SK-MEL-5 (cell line): ENCODE measurements around the gene R3HDM4. TPM values are rescaled to one million over a fixed set of nuclear protein-coding genes. Genes with fewer than 3 reads are reported as not detected.

ENCODE experiments used
- DNase-seq: peaks from one replicate; pipeline ENCODE4 v3.0.0-alpha.2; 2016; ENCODE audit warnings: low read depth, low spot score
- in situ Hi-C: cut with HindIII; loops from 2 replicates; pipeline ENCODE4 v1.10.0; 2016; ENCODE audit warnings: low sequenced_read_pairs, high pct_unique_total_duplicates, low pct_unique_long_range_greater_than_20kb
- total RNA-seq: library from RNA; depleted of rRNA; stranded (reverse); fragments of >200 nt; shearing (Covaris generic); gene quantifications from 2 replicates; pipeline ENCODE4 v1.2.3, GENCODE V29; 2014

The R3HDM4 gene
- total RNA-seq, 1 experiment from 2014 or later: 20.0 TPM

DNA sequence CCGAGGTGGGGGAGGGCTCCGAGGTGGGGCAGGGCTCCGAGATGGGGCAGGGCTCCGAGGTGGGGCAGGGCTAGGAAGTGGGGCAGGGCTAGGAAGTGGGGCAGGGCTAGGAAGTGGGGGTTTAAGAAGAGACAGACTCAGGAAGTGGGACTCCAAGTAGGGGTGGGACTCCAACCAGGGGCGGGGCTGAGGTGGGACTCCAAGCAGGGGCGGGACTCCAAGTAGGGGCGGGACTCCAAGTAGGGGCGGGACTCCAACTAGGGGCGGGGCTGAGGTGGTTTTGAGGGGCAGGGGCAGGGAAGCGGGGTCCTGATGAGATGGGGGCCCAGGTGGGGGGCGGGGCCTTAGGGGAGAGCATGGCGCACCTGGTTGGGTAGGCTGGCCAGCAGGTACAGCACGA lies 39.9 kb downstream of the R3HDM4 start:
- in situ Hi-C loops: no loop called here
- DNase-seq: peak; percentile 39

DNA sequence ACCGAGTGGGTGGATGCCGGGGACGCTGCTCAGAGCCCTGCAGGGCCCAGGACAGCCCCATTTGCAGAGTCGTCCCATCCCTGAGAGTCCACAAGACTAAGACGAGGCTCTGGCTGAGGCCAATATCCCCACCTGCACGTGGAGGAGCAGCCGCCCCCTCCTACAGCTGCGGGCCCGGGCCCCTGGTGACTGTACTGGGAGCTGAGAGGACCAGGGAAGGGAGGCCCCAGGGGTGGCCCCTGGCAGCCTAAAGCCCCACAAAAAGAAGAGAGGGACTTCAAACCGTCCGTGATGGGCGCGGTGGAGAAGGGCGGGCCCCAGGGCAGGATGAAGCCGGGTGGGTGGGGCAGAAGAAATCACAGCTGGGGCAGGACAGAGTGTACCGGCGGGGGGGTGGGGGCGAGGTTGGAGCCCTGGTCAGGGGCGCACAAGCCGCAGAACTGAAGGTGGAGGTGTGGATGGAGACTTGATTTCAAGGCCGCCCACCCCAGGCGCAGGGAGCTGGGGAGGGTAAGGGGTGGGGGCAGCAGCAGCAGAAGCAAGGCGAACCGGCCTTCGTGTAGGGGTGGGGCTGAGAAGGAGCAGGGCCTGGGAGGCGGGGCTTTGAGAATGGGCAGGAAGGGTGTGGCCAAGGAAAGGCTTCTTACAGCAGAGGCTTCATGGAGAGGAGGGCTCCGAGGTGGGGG lies 40.6 kb downstream of the R3HDM4 start:
- in situ Hi-C loops: no loop called here
- peak; percentile 57 for DNase-seq

GRCh38 chr19:871446-872265 lies 41.4 kb downstream of the R3HDM4 start:
- no peak for DNase-seq
- in situ Hi-C loops: no loop called here

GRCh38 chr19:870963-871401 lies 42.0 kb downstream of the R3HDM4 start:
- DNase-seq: no peak
- in situ Hi-C loops: no loop called here

DNA sequence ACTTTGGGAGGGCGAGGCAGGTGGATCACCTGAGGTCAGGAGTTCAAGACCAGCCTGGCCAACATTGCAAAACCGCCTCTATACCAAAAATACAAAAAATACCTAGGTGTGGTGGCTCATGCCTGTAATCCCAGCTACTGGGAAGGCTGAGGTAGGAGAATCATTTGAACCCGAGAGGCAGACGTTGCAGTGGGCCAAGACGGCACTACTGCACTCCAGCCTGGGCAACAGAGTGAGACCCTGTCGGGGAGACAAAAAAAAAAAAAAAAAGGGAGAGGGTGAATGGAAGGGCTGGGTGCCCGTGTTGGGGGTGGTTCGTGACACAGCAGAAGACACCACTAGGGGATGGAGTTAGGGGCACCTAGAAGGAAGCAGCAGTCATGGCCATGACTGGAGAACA lies 42.7 kb downstream of the R3HDM4 start:
- in situ Hi-C loops: no loop called here
- DNase-seq: no peak

DNA sequence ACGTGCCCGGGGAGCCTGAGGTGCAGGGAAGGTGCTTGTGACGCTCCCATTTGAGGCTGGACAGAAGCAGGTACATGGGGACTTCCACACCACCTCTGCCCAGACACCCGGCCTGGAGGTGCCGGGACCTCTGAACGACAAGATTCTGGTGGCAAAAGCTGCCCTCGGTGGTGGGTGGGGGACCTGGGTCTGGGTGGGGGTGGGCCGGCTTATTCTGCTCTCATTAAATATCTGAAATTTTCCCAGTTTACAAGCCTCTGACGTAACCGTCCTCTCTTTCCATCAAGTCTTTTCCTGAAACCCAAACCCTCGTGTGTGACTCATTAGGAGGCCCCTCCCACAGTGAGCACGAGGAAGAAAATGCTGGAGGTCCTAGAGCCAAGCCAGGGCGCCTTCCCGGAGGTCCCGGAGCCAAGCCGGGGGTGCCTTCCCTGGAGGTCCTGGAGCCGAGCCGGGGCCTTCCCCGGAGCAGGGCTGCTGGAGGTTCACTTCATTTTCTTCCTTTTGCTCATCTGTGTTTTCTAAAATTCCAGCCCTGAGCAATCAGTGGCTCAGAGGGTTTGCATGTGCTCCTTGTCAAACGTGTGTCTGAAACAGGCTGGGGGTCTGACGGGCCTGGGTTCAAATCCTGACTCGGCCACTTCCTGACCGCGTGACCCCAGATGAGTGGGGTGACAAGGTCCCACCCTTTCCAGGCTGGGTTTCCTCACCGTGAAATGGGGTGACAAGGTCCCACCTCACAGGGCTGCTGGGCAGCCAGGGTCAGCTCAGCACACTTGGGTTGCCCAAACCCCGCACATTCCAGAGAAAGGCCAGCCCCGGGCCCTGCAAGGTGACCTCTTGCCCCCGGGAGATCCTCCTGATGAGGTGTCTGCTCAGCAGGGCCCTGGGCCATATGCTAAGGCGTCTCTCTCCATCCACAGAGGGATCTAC lies 43.5 kb downstream of the R3HDM4 start:
- in situ Hi-C loops: no loop called here

GRCh38 chr19:868458-869244 lies 44.4 kb downstream of the R3HDM4 start:
- DNase-seq: no peak
- in situ Hi-C loops: no loop called here

More for the DNA sequence above, 43.5 kb downstream of the R3HDM4 start:
- peak; percentile 32 for DNase-seq

- DNase-seq: no peak
- in situ Hi-C loops: no loop called here
Observed at GRCh38 chr19:867855-868457, 45.1 kb downstream of the R3HDM4 start.

- in situ Hi-C loops: no loop called here
- DNase-seq: no peak
Observed at GRCh38 chr19:867301-867793, 45.7 kb downstream of the R3HDM4 start.

- in situ Hi-C loops: no loop called here
- no peak for DNase-seq
Observed at GRCh38 chr19:866769-867300, 46.2 kb downstream of the R3HDM4 start.

- in situ Hi-C loops: no loop called here
- DNase-seq: no peak
Observed at GRCh38 chr19:863315-863620, 49.8 kb downstream of the R3HDM4 start.

- in situ Hi-C loops: no loop called here
Observed at GRCh38 chr19:862581-863314, 50.3 kb downstream of the R3HDM4 start.

GRCh38 chr19:861756-862580 lies 51.1 kb downstream of the R3HDM4 start:
- in situ Hi-C loops: no loop called here
- DNase-seq: peak; percentile 66

More at GRCh38 chr19:862581-863314, 50.3 kb downstream of the R3HDM4 start:
- DNase-seq: peak; percentile 52

DNA sequence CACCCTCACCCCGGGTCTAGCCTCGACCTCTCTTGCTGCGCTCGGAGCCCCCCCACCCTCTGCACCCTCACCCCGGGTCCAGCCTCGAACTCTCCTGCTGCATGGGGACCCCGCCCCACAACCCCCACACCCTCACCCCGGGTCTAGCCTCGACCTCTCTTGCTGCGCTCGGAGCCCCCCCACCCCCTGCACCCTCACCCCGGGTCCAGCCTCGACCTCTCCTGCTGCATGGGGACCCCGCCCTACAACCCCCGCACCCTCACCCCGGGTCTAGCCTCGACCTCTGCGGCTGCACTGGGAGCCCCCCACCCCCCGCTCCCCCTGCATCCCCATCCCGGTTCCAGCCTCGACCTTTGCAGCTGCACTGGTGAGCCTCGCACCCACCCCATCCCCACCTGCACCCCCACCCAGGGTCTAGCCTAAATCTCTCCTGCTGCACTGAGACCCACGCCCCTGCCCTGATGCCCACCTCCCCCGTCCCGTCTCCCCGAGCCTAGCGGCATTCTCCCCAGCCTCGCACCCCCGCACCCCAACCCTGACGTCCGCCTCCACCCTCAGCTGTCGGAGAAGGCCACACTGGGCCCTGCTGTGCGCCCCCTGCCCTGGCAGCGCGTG lies 51.8 kb downstream of the R3HDM4 start:
- in situ Hi-C loops: no loop called here
- no peak for DNase-seq
